ENCODE results near the gene IL22RA2. TPM values are rescaled to one million over a fixed set of nuclear protein-coding genes. Genes with fewer than 3 reads are reported as not detected.

The IL22RA2 gene
- total and polyA plus RNA-seq, 2 of the 13 experiments (the other 11 are each of a cell fraction or from before 2014, with no cell fraction given), result not detected

DNA sequence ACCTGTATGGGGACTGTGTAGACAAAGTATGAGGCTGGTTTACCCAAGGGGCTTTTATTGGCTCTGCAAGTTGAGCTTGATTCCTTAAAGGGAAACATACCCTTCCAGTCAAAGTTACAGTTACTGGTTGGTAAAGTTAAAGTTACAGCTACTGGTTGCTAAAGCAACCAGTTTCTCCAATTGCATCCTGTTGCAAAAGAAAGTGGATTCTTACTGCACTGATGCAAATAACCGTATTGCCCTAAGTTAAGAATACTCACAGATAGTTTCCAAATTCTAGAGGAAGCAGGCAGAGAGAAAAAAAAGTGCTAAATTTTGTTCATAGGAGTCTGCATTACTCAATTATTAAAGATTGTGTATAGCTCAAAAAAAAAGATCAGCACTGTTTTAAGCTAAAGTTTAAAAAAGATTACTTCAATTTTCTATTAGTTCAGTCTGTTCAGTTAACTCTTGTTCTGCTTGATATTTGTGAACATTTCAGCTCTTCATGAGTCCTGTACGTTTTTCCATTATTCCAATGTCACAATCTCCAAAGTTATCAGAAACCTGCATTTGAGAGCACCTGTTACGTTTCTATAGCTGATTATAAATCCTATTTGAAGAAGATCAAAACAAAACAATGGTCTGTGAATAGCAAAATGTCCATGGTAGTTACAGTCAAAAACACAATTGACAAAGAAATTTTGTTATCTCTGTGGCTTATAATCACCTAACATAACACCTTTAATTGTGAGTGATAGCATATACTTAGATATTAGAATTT is 8.6 kb upstream of the IL22RA2 start (continued):
- TF ChIP-seq, protein P1, sequence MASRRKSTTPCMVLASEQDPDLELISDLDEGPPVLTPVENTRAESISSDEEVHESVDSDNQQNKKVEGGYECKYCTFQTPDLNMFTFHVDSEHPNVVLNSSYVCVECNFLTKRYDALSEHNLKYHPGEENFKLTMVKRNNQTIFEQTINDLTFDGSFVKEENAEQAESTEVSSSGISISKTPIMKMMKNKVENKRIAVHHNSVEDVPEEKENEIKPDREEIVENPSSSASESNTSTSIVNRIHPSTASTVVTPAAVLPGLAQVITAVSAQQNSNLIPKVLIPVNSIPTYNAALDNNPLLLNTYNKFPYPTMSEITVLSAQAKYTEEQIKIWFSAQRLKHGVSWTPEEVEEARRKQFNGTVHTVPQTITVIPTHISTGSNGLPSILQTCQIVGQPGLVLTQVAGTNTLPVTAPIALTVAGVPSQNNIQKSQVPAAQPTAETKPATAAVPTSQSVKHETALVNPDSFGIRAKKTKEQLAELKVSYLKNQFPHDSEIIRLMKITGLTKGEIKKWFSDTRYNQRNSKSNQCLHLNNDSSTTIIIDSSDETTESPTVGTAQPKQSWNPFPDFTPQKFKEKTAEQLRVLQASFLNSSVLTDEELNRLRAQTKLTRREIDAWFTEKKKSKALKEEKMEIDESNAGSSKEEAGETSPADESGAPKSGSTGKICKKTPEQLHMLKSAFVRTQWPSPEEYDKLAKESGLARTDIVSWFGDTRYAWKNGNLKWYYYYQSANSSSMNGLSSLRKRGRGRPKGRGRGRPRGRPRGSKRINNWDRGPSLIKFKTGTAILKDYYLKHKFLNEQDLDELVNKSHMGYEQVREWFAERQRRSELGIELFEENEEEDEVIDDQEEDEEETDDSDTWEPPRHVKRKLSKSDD (CRISPR knock-in tag; IDR thresholded peaks at IDR 0.05; ENCODE audit: low read depth), result no peak
- no peak for TF ChIP-seq ZNF567 (CRISPR knock-in tag; IDR thresholded peaks at IDR 0.05; ENCODE audit: borderline replicate concordance)
- TF ChIP-seq RFX1 (IDR thresholded peaks at IDR 0.05), result no peak
- TF ChIP-seq ZNF484 (CRISPR knock-in tag; IDR thresholded peaks at IDR 0.05; ENCODE audit: borderline replicate concordance, low read depth), result no peak

DNA sequence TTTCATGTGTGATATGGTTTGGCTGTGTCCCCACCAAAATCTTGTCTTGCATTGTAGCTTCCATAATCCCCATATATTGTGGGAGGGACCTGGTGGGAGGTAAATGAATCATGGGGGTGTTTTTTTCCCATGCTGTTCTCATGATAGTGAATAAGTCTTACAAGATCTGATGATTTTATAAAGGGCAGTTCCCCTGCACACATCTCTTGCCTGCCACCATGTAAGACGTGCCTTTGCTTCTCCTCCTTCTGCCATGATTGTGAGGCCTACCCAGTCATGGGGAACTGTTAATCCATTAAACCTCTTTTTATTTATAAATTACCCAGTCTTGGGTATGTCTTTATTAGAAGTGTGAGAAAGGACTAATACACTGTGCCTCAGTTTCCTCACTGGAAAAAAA is 4.2 kb upstream of the IL22RA2 start:
- ATAC-seq (no peak), DNase-seq (ENCODE audit: low spot score) (no peak), FAIRE-seq (no peak)
- H4K20me1 ChIP-seq (ENCODE audit: insufficient read depth, low read length), result no peaks in the 10 kb centered on the region
- in situ Hi-C loops (cut with HindIII; ENCODE audit: extremely low pct_ligation_motif_present, low pct_unique_long_range_greater_than_20kb), result no loop called here
- ChIA-PET POLR2A (no interaction called here), CTCF (ENCODE audit: low intra/inter-chr PET ratio, low total read pairs) (no interaction called here)
- no peaks in the 10 kb centered on the region; a peak in 2 of 5 replicates for H3K27me3 ChIP-seq (ENCODE audit: control insufficient read depth in 1 of 2, insufficient read depth in 2 of 2, low read length in 2 of 2)
- WGBS (ENCODE audit: low lambda C conversion rate), result 0% methylated on average over 1 of the region's 1 CpG
- no peak overlapping the region for H3K4me3 ChIP-seq (replicated peaks in 1 of 3; ENCODE audit: insufficient read depth in 1 of 3, low read depth in 2 of 3, low read length in 3 of 3)
- intact Hi-C loops (cut with micrococcal nuclease; ENCODE audit: unreplicated experiment), result no loop called here
- H3K36me3 ChIP-seq (replicated peaks in 1 of 2; ENCODE audit: control insufficient read depth in 1 of 2, insufficient read depth in 2 of 2, low read length in 2 of 2), result no peaks in the 10 kb centered on the region
- no peaks in the 10 kb centered on the region for H3K79me2 ChIP-seq (ENCODE audit: insufficient read depth, low read length)
- H3K4me2 ChIP-seq (ENCODE audit: low read depth, low read length), result no peak overlapping the region
- no peak overlapping the region for H2AFZ ChIP-seq (ENCODE audit: low read length)
- peaks cover 8% of the 10 kb centered on the region; the same call in 1 of the 2 replicates for H3K9me3 ChIP-seq (ENCODE audit: low read length)
- no peak overlapping the region for H3K9ac ChIP-seq (ENCODE audit: insufficient read depth, low read depth, low read length)
- TF ChIP-seq ZNF430 (CRISPR knock-in tag; IDR thresholded peaks at IDR 0.05), result 0 out of 2 replicates have a peak, but pooled peaks have one; percentile 58
- no peak for TF ChIP-seq ZSCAN9 (CRISPR knock-in tag; IDR thresholded peaks at IDR 0.05; ENCODE audit: borderline replicate concordance)
- no TSS peak for BruUV-seq (replicated peaks)
- H3K4me1 ChIP-seq (ENCODE audit: insufficient read depth, low read length), result no peaks in the 10 kb centered on the region
- H3K27ac ChIP-seq (ENCODE audit: extremely low read length, insufficient read depth, low read length), result no peak overlapping the region

Measured in HepG2 (cell line).